Measurements from ENCODE around the gene OR2H2. TPM values are rescaled to one million over a fixed set of nuclear protein-coding genes. Genes with fewer than 3 reads are reported as not detected.
A peak's percentile ranks its signal among the peaks of the same experiment; 100 is the strongest.

Gene OR2H2
- 0.09 TPM for polyA plus RNA-seq (2013, experiment 1 of 2; ENCODE audit: insufficient read length)
- 0.02 TPM for polyA plus RNA-seq (2013, experiment 2 of 2; ENCODE audit: insufficient read length)

GRCh38 chr6:29584821-29585220 lies at the start of gene OR2H2:
TSS of gene OR2H2 (plus strand) at chr6:29585121. CDS start at chr6:29587945, 2,824 bp downstream.
- DNase-seq, result no peak

- no peak for DNase-seq
These were observed 47.1 kb upstream of the OR2H2 start for GRCh38 chr6:29537714-29538403.

GRCh38 chr6:29547573-29547972 lies 37.3 kb upstream of the OR2H2 start:
- DNase-seq, result no peak

- peak; percentile 44 for DNase-seq
These were observed 32.3 kb upstream of the OR2H2 start for GRCh38 chr6:29552512-29553051.

GRCh38 chr6:29553268-29554057 lies 31.5 kb upstream of the OR2H2 start:
- DNase-seq, result peak; percentile 29

- no peak for DNase-seq
These were observed 30.2 kb upstream of the OR2H2 start for GRCh38 chr6:29554764-29555163.

GRCh38 chr6:29557320-29557719 lies 27.6 kb upstream of the OR2H2 start:
- no peak for DNase-seq

- no peak for DNase-seq
These were observed 26.4 kb upstream of the OR2H2 start for GRCh38 chr6:29558439-29559079.

- DNase-seq, result no peak
These were observed 25.2 kb upstream of the OR2H2 start, which contains the start of gene UBD for GRCh38 chr6:29559524-29560287. TSS of gene UBD (minus strand) at chr6:29559732. CDS start at chr6:29559701, 31 bp downstream.

- no peak for DNase-seq
These were observed 23.8 kb upstream of the OR2H2 start for GRCh38 chr6:29561091-29561490.

- DNase-seq, result no peak
These were observed 23.2 kb upstream of the OR2H2 start for GRCh38 chr6:29561606-29562181.

- DNase-seq, result no peak
These were observed 21.4 kb upstream of the OR2H2 start for GRCh38 chr6:29563435-29563965.

- no peak for DNase-seq
These were observed 20.0 kb upstream of the OR2H2 start for GRCh38 chr6:29564875-29565274.

GRCh38 chr6:29566856-29567255 lies 18.1 kb upstream of the OR2H2 start:
- no peak for DNase-seq

- no peak for DNase-seq
These were observed 17.4 kb upstream of the OR2H2 start for GRCh38 chr6:29567541-29567940.

- DNase-seq, result no peak
These were observed 16.9 kb upstream of the OR2H2 start for GRCh38 chr6:29567991-29568390.

GRCh38 chr6:29576056-29576455 lies 8.9 kb upstream of the OR2H2 start:
- no peak for DNase-seq

- DNase-seq, result no peak
These were observed 7.4 kb upstream of the OR2H2 start for GRCh38 chr6:29577544-29577943.

- peak; percentile 29 for DNase-seq
These were observed 4.6 kb downstream of the OR2H2 start for GRCh38 chr6:29589423-29590048.

GRCh38 chr6:29590218-29590808 lies 5.4 kb downstream of the OR2H2 start:
- no peak for DNase-seq

- no peak for DNase-seq
These were observed 6.8 kb downstream of the OR2H2 start for GRCh38 chr6:29591677-29592076.
